GM18508 (cell line): ENCODE measurements around the gene BEND6.

ENCODE experiments used
- ATAC-seq: cut with Tn5 transposase; IDR thresholded peaks from one replicate; pipeline ENCODE4 v1.9.1; 2021; ENCODE audit warnings: moderate number of reproducible peaks; ENCODE audit not compliant: insufficient read depth, unreplicated experiment

Gene BEND6

DNA sequence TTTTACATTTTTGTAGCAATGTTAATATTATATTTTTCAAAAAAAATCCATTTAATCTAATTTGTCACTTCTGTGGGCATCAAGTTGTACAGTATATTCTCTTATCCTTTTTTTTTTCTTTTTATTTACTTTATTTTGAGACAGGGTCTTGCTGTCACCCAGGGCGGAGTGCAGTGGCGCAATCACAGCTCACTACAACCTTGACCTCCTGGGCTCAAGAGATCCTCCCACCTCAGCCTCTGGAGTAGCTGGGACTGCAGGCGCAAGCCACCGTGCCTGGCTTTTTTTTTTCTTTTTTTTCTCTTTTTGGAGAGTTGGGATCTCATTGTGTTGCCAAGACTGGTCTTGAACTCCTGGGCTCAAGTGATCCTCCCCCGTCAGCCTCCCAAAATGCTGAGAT is 14.4 kb upstream of the BEND6 start:
- ATAC-seq: no peak

DNA sequence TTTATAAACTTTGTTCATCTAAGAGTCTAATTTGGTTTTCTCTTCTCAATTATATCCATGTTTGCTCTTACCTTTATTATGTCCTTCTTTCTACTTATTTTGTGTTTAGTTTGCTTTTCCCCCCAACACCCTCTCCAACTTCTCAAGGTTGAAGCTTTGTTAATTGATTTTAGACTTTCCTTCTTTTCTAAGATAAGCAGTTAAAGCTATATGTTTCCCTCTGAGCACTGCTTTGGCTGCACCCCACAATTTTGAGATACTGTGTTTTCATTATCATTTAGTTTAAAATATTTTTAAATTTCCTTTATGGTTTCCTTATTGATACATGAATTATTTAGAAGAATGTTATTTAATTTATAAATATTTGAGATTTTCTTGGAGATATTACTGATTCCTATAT is 13.9 kb upstream of the BEND6 start:
- no peak for ATAC-seq

DNA sequence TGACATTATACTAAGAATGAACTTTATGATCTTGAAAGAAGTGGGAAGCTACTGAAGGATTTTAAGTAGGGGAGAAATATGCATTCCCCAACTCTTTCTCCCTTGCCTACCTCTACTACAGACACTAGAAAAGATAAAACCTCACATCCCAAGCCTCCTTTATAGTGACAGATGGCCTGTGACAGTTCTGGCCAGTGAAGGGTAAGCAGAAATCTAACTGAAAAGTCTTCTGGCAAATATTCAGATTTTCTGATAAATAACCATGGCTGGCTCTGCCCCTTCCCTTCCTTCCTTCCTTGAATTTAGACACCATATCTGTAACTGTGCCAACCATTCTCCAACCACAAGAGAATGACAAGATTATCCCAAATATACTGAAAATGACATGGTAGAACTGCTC is 10.2 kb upstream of the BEND6 start:
- ATAC-seq: no peak

DNA sequence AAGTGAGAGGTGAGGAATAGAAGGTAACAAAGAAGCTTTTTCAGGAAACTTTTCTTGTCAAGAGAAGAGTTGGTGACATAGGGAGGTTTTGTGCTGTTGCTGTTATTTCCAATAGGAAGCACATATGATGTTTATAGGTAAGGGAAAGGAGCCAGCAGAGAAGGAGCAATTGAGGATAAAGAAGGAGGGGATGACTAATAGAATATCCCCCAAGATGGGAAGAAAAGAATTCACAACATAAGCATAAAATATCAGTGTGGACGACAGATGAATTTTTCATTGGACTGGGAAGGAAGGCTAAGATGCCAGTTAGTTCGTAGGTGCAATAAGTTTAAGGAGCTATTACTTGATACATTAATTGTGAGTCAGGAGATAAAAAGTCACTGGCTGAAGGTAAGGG is 8.5 kb upstream of the BEND6 start:
- no peak for ATAC-seq

DNA sequence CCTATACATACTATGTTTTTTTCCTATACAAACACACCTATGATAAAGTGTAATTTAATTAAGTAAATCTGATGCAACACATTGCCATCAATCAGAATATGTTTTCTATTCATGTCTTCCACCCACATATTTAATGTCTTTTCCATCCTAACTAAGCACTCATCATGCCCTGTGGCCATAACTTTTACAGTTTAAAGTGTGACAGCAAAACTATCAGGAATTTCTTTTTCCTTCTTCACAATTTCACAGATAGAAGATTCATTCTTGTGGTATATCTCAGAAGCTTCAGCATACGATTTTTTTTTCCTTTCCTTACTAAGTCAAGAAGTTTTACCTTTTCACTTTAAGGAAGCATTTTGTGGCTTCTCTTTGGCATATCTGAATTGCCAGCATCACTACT is 7.0 kb upstream of the BEND6 start:
- ATAC-seq: no peak

DNA sequence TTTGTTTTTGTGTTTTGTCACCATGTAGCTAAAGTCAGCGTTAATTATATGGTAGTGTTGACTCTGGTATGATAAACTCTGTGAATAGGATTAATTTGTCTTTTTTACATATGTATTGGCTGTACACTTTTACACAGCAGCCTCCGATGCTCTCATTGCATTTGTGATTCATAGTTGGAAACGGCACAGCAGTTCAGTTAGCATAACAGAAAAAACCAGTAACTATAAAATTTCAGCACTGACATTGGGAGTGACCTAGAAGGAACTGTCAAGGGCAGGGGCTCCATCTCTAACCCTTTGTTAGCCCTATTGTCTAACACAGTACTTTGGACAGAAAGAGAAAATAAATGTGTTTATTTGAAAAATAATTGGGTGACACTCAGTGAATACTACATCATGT is 5.6 kb upstream of the BEND6 start:
- no peak for ATAC-seq

DNA sequence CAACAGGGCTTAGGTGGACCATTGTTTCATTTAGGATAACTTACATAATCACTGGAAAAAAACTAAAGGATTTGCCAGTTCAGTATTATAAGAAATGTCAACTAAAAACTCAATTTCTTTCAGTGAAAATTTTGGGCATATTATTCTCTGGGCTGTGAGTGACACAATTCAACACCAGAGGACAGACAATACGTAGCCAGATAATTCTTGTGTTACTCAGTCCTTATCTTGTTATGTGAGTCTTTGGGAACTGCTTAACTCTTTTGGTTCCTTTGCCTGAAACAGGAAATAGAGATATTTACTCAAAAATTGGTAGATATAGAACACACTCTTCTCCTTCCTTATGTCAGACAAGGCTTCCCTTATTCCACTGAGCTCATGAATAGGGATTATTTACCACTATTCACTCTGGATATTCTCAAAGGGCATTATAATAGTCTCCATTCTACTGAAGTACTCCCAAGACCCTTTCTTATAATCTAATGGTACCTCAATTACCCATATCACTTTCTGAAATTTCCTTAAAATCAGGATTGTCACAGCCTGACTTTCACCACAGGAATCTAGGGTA is 4.9 kb upstream of the BEND6 start:
- no peak for ATAC-seq

DNA sequence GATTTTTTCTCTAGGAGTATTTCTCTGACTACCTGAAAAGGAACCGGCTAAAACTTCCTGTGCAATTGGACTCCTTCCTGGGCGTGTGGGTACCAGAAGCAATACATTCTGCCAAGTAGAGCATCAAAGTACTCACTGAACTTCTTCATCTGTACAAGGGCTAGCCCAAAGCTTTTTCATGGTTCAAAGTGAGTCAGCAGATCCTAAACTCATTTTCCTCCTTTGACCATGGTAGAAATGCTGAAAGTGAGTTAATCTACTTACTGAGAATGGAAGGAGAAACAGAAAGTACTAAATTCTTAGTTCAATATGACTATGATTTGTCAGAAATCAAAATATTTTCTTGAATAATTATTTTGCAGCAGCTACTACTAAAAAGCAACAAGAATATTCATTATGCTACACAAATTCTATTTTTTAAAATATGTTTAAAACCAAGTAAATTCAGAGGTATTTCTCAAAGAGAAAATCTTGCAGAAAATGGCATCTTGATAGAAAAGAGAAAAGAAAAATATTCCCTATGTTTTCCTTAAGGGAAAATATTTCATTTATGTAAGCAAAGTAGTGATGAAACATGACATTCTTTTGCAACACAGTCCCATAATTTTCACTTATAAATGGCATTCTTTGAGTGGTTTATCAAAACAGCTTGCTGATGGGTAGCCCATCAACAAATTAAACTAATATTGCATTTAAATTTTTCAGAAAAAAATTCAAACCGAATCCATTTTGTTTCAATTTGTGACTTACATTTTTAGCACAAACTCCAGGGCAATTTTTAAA is 3.7 kb upstream of the BEND6 start:
- no peak for ATAC-seq

DNA sequence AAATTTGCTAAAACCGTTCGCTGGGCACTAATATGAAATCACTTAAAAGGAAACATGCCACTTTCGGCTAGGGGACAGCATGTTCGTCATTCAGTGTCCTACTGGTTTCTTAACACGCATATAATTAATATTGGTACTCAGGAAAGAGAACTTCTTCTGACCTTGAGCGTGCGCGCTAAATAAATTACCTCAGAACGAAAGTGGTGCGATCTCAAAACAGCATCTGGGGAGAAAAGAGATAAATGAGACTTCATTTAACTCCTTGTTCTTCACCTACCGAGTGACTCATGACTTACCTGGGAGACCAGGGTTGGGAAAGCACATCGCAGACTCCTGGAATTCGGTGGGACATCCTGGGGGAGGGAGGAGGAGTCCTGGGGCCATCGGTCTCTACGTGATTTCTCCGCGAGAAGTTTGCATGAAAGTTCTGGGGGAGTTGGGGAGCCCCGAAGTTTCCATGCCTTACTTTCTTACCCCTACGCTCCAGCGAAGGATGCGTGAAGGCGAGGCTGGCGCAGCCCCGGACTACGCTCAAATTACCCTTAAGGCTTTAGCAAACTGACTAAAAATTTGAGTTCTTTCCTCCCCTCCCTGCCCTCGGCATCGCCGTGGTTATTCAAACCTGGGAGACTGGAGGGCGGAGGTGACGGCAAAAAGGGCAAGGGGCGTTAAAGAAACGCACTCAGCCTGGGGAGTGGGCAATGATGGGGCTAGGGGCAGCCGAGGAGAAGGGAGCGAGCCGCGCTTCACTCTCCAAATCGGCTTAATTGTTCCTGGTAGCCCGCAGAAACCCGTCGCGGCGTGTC is 1.1 kb upstream of the BEND6 start:
- ATAC-seq: no peak

DNA sequence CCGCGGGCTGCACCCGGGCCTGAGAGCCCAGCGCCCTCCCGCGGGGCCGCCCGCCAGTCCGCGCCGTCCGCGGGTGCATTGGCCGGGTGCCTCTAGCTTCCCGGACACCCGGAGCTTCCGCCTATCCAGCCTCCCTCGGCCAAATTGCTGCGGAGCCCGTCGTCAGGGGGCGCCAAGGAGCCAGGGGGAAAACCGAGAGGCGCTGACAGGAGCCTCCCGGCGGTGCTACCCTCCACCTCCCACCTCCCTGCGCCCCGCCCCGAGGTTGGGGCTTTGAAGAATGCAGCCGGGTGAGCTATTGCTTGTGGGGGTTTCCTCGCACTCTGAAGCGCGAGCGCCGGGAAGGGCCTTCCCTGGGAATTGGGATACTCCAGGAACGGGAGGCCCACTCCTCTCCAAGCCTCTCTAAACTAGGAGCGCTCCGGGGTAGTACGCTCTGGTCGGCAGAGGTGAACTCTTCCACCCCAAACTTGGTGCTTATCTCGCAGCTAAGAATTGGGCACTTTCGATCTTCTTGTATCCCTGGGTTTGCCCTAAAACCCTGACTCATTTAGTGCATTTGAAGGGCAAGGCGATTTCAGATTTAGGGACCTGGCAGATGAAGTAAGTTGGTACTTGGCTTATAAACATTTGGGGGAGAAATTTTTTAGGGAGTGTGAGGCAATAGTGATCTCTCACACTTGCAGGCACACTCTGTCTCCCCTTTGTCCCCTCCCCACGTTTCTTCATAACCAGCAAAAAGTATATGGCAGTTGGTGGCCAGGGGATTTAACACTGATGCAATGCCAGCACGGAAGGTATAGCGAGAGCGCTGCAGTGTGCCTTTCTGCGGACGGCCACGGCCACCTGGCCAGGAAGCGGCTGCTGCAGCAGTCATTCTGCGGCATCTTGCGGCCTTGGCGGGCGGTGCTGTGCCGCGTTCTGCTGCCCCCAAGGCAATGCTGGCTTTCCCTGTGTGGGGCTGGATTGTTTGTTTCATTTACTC is 556 bp downstream of the BEND6 start:
- ATAC-seq: peak; percentile 37

DNA sequence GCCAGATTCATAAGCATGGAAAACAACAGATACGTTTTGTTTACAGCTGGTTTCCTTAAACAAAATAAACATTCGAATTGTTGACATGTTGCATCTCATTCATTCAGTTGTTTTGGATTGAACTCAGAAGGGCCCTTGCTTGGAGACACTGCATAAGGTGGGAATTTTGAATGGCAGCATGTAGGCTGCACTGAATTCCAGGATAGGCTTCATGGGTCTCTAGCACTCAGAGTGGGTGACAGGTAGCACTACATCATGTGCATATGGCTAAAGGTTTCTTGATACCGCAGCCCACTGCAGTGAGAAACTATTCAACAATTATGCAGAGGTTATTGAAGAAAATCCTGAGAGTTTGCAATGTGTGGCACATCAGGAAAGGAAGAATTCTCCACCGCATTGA is 1.6 kb downstream of the BEND6 start:
- ATAC-seq: no peak

DNA sequence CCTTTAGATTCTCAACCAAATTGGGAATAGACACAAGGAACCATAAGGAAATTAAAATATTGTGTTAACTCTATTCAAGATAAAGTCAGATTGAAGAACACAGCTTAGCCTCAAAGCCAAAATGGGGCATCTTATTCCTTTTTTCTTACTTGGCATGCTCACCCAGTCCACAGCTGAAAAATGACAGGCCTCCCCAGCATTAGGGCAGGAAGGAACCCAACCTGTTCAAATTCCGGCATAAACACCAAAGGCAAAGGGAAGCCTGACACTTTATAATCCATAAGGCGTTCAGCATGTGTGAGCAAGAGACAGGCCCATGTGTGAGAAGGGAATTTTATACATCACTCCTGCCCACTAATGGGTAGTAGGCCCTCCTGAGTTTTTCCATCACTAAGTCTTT is 2.9 kb downstream of the BEND6 start:
- no peak for ATAC-seq

DNA sequence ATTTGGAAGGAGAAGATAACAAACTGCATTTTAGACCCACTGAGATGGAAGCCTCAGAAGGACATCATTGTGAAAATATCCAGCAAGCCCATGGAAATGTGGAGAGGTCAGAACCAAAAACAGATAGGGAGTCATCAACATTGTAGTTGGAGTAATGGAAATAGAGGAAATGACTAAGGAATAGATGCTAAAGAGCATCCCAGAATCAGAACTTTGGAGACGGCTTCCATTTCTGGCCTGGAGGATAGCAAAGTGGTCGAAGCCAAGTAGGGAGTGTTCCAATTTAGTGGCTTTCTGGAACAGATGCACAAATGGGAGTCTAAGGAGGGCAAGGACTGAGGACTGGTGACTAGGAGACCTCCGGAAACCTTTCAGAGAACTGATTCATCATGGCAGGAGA is 3.6 kb downstream of the BEND6 start:
- ATAC-seq: no peak

DNA sequence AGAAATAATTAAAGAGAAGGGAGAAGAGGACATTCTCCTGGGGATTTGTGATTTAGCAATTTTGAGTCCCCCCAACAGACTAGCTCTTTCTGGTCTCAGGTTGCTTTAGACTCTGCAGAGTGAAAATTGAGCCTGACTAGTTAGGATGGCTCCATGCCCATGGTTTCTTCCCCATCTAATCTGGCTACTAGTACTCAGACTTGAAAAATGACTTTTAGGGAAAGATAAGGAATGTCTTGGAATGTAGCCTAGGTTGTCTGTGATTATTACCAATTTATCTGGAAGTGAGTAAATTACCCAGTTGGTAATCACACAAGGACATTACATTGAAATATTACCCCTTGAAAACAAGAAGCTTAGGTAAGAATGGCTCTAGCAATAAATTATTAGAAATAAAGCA is 4.2 kb downstream of the BEND6 start:
- ATAC-seq: no peak

DNA sequence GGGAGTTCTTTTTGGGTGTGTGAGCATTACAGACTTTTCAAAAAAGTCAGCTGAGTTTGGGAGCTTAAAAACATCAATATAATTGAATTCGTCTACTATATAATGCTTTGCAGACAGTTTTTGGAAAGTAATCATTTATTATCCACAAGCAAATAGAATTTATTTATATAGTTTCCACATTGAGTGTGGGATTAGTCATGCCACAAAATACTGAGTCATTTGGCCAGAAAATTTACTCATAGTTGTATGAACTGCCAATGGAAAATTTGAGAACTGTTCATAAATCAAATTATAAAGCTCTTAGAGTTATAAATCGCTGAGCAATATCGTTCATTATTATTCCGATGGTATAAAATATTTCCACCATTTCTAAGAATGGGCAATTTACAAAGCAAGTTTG is 5.0 kb downstream of the BEND6 start:
- ATAC-seq: no peak

DNA sequence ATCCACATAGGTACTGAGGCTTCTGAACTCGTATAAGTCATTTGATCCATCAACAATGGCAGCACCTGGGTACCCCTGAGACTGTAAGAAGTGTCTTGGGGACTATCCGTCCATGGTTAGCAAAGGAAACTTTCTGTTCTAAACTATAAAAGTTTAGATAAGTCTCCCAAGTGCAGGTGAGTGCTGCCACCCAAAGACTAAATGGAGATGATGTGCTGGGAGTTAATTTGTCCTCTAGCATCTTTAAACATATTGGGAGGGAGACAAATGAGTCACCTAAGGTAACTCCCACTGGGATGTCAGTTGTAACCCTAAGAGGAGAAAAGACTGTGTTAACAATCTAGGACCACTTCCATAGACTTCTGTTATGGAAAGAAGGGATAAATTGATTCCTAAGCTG is 6.2 kb downstream of the BEND6 start:
- ATAC-seq: no peak

DNA sequence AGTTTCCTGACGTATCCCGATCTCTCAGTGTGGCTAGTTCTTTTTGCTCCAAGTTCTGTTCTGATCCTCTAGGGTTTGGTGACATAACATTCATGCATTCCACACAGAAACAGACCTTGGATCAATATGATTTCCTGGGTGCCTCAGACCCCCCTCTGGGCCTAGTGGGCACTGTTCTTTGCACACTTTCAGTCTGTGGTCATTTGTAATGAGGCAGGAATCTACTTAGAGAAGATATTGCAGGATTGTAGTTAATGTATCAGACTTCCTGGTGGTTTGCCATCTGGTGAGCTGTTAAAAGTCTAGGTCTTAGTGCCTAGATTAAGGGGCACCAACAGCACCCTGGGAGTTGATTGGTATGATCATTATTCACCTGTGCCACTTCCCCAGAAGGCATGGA is 7.5 kb downstream of the BEND6 start:
- ATAC-seq: no peak

DNA sequence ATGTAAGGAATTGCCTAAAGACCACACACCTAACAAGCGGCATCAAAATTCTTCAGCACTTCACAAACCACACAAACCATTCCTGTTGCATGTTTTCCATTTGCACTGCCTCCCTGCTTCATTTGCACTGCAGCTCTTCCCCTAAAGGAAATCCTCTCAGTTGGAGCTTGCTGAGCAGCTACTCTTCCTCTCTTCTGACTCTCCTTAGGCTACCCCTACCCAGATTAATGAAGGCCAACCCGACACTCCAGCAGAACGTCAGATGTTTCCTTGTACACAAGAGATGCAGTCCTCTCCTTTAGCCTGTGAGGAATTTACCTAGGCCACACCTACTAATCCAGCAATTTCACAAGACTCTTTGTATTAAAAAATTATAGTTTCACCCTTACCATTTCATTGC is 8.1 kb downstream of the BEND6 start:
- no peak for ATAC-seq

DNA sequence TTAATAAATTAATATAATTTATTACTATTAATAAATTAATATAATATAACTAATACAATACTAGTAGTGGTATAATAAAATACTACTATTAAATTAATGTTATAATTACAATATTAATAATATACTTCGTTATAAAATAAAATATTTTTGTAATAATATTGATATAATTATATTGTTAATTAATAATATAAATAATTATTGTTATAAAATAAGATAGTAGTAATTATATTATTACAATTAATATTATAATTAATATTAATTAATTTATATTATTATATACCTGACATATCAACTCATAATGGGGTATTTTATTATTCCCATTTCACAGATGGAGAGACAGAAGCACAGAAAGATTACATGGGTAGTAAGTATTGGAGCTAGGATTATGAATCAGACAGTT is 8.9 kb downstream of the BEND6 start:
- ATAC-seq: no peak

DNA sequence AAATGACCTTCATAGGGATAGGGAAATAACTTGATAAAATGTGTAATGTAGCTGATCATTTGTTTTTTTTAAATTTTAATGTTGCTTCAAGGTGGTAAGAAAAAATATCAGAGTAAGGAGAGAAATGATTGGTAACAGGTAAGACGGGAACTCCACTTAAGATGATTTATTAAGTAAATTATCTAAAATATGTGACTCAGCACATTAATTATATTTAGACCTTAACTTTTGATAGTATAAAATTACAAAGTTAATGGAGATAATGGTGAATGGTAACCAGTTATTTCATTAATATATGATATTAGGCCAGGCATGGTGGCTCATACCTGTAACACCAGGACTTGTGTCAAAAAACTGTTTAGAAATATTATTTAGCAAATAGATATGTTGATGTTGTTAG is 10.2 kb downstream of the BEND6 start:
- ATAC-seq: no peak
